ENCODE measurements around the gene ZSCAN10. TPM values are rescaled to one million over a fixed set of nuclear protein-coding genes. Genes with fewer than 3 reads are reported as not detected.
A peak's percentile ranks its signal among the peaks of the same experiment; 100 is the strongest.

The ZSCAN10 gene
- total and polyA plus RNA-seq, 2 of the 13 experiments (the other 11 are each of a cell fraction or from before 2014, with no cell fraction given), result not detected

DNA sequence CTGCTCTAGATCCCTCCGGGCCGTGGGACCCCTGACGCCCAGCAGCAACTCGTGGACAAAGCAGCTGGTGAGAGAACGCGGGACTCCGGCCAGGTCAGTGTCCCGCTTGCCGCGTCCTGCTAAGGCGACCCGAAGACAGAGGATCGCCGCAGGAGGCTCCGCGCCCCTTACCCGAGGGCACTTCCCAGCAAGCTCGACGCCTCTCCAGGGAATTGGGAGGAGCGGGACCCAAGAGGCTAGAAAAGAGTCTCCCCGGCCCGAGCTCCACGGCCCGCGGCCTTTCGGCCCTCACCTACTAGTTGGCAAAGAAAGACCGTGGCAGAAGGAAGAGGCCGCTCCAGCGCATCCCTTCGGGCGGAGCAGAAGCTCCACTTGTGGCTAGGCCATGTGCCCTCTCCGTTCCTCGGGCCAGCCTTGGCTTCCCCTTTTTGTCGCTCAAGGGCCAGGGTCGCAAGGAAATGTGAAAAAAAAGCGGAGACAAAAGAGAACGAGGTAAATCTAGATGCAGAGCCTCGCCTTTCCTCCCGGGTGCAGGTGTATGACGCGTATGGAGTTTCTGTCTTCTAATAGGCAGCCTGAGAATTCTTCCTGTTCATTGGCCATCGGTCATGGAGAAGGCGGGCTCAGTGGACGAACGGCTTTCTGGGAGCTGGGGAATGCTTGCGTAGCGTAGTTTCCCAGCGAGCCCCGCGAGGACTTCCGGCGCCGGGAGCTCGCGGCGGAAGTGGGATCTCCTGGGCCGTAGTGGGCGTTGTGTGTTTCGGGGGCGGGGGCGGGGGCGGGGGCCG is 35.4 kb upstream of the ZSCAN10 start, which contains the start of gene ZNF213 (continued):
- TF ChIP-seq, protein P1, sequence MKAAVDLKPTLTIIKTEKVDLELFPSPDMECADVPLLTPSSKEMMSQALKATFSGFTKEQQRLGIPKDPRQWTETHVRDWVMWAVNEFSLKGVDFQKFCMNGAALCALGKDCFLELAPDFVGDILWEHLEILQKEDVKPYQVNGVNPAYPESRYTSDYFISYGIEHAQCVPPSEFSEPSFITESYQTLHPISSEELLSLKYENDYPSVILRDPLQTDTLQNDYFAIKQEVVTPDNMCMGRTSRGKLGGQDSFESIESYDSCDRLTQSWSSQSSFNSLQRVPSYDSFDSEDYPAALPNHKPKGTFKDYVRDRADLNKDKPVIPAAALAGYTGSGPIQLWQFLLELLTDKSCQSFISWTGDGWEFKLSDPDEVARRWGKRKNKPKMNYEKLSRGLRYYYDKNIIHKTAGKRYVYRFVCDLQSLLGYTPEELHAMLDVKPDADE (CRISPR knock-in tag; IDR thresholded peaks at IDR 0.05), result no peak
- TF ChIP-seq, protein P2, sequence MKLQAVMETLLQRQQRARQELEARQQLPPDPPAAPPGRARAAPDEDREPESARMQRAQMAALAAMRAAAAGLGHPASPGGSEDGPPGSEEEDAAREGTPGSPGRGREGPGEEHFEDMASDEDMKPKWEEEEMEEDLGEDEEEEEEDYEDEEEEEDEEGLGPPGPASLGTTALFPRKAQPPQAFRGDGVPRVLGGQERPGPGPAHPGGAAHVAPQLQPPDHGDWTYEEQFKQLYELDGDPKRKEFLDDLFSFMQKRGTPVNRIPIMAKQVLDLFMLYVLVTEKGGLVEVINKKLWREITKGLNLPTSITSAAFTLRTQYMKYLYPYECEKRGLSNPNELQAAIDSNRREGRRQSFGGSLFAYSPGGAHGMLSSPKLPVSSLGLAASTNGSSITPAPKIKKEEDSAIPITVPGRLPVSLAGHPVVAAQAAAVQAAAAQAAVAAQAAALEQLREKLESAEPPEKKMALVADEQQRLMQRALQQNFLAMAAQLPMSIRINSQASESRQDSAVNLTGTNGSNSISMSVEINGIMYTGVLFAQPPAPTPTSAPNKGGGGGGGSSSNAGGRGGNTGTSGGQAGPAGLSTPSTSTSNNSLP (IDR thresholded peaks at IDR 0.05; ENCODE audit: low read depth, low read length), result no peak
- TF ChIP-seq TOPORS (CRISPR knock-in tag; IDR thresholded peaks at IDR 0.05) (no peak), AKAP8 (CRISPR knock-in tag; IDR thresholded peaks at IDR 0.05) (no peak), ZNF33B (CRISPR knock-in tag; IDR thresholded peaks at IDR 0.05) (no peak), WIZ (CRISPR knock-in tag; IDR thresholded peaks at IDR 0.05) (no peak), XBP1 (CRISPR knock-in tag; IDR thresholded peaks at IDR 0.05) (no peak), REST (IDR thresholded peaks at IDR 0.05; ENCODE audit: borderline replicate concordance in 1 of 2, low read depth in 1 of 2, low read length in 2 of 2) (no peak), BCL6 (CRISPR knock-in tag; IDR thresholded peaks at IDR 0.05) (no peak), ZNF784 (CRISPR knock-in tag; IDR thresholded peaks at IDR 0.05; ENCODE audit: borderline replicate concordance) (peak; percentile 10; the same call in 1 of the 2 replicates), ZNF562 (CRISPR knock-in tag; IDR thresholded peaks at IDR 0.05; ENCODE audit: borderline replicate concordance) (no peak), CBX1 (IDR thresholded peaks at IDR 0.05; ENCODE audit: low read depth) (no peak), ZKSCAN5 (CRISPR knock-in tag; IDR thresholded peaks at IDR 0.05) (no peak), KDM6A (CRISPR knock-in tag; IDR thresholded peaks at IDR 0.05; ENCODE audit: low read depth) (no peak), ZNF572 (CRISPR knock-in tag; IDR thresholded peaks at IDR 0.05) (0 out of 2 replicates have a peak, but pooled peaks have one; percentile 44), KLF11 (CRISPR knock-in tag; IDR thresholded peaks at IDR 0.05) (no peak), GABPA (IDR thresholded peaks at IDR 0.05; ENCODE audit: low read depth, low read length) (peak; percentile 82), GABPA (CRISPR knock-in tag; IDR thresholded peaks at IDR 0.05; ENCODE audit: low read depth) (peak; percentile 92), ZNF138 (CRISPR knock-in tag; IDR thresholded peaks at IDR 0.05; ENCODE audit: low read depth) (no peak), ZNF264 (CRISPR knock-in tag; IDR thresholded peaks at IDR 0.05) (no peak), TMF1 (CRISPR knock-in tag; IDR thresholded peaks at IDR 0.05; ENCODE audit: low read depth) (no peak), PPARG (CRISPR knock-in tag; conservative IDR thresholded peaks at IDR 0.05) (no peak)
- TF ChIP-seq, protein P3, sequence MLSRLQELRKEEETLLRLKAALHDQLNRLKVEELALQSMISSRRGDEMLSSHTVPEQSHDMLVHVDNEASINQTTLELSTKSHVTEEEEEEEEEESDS (CRISPR knock-in tag; IDR thresholded peaks at IDR 0.05; ENCODE audit: borderline replicate concordance), result no peak
